ENCODE measurements around the gene CCSER1.

The CCSER1 gene

DNA sequence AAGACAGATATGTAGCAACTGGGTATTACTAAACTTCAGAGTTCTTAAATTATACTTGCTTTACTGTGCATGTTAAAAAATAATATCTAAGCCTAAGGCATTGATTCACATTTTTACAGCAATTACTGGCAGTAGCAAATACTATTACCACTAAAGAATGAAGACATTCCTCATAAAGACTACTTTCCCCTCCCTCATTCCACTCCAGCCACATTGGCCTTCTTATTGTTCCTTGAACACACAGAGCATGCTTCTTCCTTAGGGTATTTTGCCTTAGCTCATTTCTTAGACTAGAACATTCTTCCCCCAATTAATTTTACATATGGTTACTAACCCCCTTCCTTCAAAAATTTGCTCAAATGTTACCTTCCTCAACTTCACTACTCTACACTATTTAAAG lies 717.0 kb downstream of the CCSER1 start:
- no peak overlapping the region for H2AK5ac ChIP-seq (ENCODE audit: low read depth, low read length)
- H4K8ac ChIP-seq (ENCODE audit: low read depth, low read length) = no peak overlapping the region
- H2AFZ ChIP-seq (ENCODE audit: low read length) = no peak overlapping the region
- H3K4me1 ChIP-seq (ENCODE audit: control insufficient read depth in 2 of 2, insufficient read depth in 1 of 2, low read depth in 1 of 2, low read length in 2 of 2) = no peaks in the 10 kb centered on the region
- H3K4ac ChIP-seq (ENCODE audit: low read length) = no peak overlapping the region
- no peak overlapping the region for H2BK120ac ChIP-seq (ENCODE audit: low read depth, low read length)
- H3K4me2 ChIP-seq (ENCODE audit: insufficient read depth, low read length, poor library complexity, severe bottlenecking) = no peak overlapping the region
- no peak overlapping the region for H3K27ac ChIP-seq (replicated peaks; ENCODE audit: low read length)
- no peaks in the 10 kb centered on the region for H3K27me3 ChIP-seq (ENCODE audit: control insufficient read depth in 3 of 3, insufficient read depth in 3 of 3, low read depth in 1 of 3, low read length in 3 of 3)
- no peaks in the 10 kb centered on the region for H3K79me1 ChIP-seq (ENCODE audit: low read depth, low read length)
- no peak overlapping the region for H3K23ac ChIP-seq (ENCODE audit: low read depth, low read length, poor library complexity)
- no peaks in the 10 kb centered on the region for H3K9me3 ChIP-seq (replicated peaks in 1 of 2; ENCODE audit: control insufficient read depth in 2 of 2, insufficient read depth in 1 of 2, low read depth in 1 of 2, low read length in 2 of 2)
- H2BK5ac ChIP-seq (ENCODE audit: low read length) = no peak overlapping the region
- no peak overlapping the region for H3K9ac ChIP-seq (ENCODE audit: low read depth, low read length, poor library complexity)
- no peak overlapping the region for H3K14ac ChIP-seq (ENCODE audit: low read length)
- no peak for DNase-seq (ENCODE audit: low spot score)
- no peak overlapping the region for H3K18ac ChIP-seq (ENCODE audit: low read length)
- no peak overlapping the region for H4K91ac ChIP-seq (ENCODE audit: low read depth, low read length, poor library complexity)
- no peaks in the 10 kb centered on the region for H3K36me3 ChIP-seq (replicated peaks in 1 of 2; ENCODE audit: control insufficient read depth in 2 of 2, insufficient read depth in 2 of 2, low read length in 2 of 2)
- H3K4me3 ChIP-seq (ENCODE audit: low read length in 2 of 2) = no peak overlapping the region
- no peak overlapping the region for H2BK12ac ChIP-seq (ENCODE audit: low read length)
- no peak overlapping the region for H2BK15ac ChIP-seq (ENCODE audit: low read length)

DNA sequence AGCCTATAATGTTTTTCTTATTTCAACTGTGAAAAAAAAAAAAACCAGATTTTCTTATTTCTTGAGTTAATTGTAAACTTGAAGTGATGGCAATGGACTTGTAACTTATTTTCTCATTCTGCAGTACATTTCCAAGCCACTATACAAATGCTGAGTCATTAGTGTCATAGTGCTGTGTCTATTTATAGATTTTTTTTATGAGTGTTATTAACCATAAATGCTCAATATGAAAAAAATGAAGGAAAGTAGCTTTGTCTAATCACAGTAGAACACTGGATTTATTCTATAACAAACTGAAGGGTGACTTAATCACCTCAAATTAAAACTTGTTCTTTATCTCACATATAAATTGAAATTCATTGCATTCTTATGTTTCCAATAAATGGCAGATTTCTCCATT lies 718.6 kb downstream of the CCSER1 start:
- Histone ChIP-seq H2BK120ac (ENCODE audit: low read depth, low read length) (no peak overlapping the region), H2AFZ (ENCODE audit: low read length) (no peak overlapping the region), H3K79me1 (ENCODE audit: low read depth, low read length) (no peaks in the 10 kb centered on the region), H3K14ac (ENCODE audit: low read length) (no peak overlapping the region), H3K4me3 (ENCODE audit: low read length in 2 of 2) (no peak overlapping the region), H3K4me1 (ENCODE audit: control insufficient read depth in 2 of 2, insufficient read depth in 1 of 2, low read depth in 1 of 2, low read length in 2 of 2) (no peaks in the 10 kb centered on the region), H3K9ac (ENCODE audit: low read depth, low read length, poor library complexity) (no peak overlapping the region), H3K23ac (ENCODE audit: low read depth, low read length, poor library complexity) (no peak overlapping the region), H3K27me3 (ENCODE audit: control insufficient read depth in 3 of 3, insufficient read depth in 3 of 3, low read depth in 1 of 3, low read length in 3 of 3) (no peaks in the 10 kb centered on the region), H3K18ac (ENCODE audit: low read length) (no peak overlapping the region), H3K4ac (ENCODE audit: low read length) (no peak overlapping the region), H3K4me2 (ENCODE audit: insufficient read depth, low read length, poor library complexity, severe bottlenecking) (no peak overlapping the region), H4K8ac (ENCODE audit: low read depth, low read length) (no peak overlapping the region), H2BK12ac (ENCODE audit: low read length) (no peak overlapping the region), H3K36me3 (replicated peaks in 1 of 2; ENCODE audit: control insufficient read depth in 2 of 2, insufficient read depth in 2 of 2, low read length in 2 of 2) (no peaks in the 10 kb centered on the region), H3K9me3 (replicated peaks in 1 of 2; ENCODE audit: control insufficient read depth in 2 of 2, insufficient read depth in 1 of 2, low read depth in 1 of 2, low read length in 2 of 2) (no peaks in the 10 kb centered on the region), H2AK5ac (ENCODE audit: low read depth, low read length) (no peak overlapping the region), H2BK5ac (ENCODE audit: low read length) (no peak overlapping the region), H2BK15ac (ENCODE audit: low read length) (no peak overlapping the region), H4K91ac (ENCODE audit: low read depth, low read length, poor library complexity) (no peak overlapping the region), H3K27ac (replicated peaks; ENCODE audit: low read length) (no peak overlapping the region)
- DNase-seq (ENCODE audit: low spot score) = no peak

DNA sequence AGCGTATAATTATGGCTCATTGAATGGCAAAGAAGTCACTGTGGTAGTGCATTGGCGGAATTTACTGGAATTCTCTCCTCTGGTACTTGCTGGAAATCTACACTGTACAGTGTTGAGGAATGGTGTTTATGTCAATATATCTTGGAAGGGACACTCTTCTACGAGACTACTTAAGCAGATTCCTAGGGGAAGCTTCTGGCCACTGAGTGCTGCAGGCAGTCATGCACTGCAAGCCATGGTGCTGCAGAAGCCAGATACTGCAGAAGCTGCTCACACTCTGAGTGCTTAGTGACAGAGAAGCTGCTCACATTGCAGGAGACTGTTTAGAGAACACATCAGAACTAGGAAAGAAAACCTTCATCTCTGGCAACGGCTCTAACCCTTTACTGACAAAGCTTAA lies 725.0 kb downstream of the CCSER1 start:
- Histone ChIP-seq H3K4me1 (ENCODE audit: control insufficient read depth in 2 of 2, insufficient read depth in 1 of 2, low read depth in 1 of 2, low read length in 2 of 2) (peaks cover 0 to 1% of the 10 kb centered on the region in 2 donors), H3K27ac (replicated peaks; ENCODE audit: low read length) (no peak overlapping the region), H3K27me3 (ENCODE audit: control insufficient read depth in 3 of 3, insufficient read depth in 3 of 3, low read depth in 1 of 3, low read length in 3 of 3) (no peaks in the 10 kb centered on the region), H3K79me1 (ENCODE audit: low read depth, low read length) (no peaks in the 10 kb centered on the region), H2BK12ac (ENCODE audit: low read length) (no peak overlapping the region), H3K36me3 (replicated peaks in 1 of 2; ENCODE audit: control insufficient read depth in 2 of 2, insufficient read depth in 2 of 2, low read length in 2 of 2) (no peaks in the 10 kb centered on the region), H3K9me3 (replicated peaks in 1 of 2; ENCODE audit: control insufficient read depth in 2 of 2, insufficient read depth in 1 of 2, low read depth in 1 of 2, low read length in 2 of 2) (no peaks in the 10 kb centered on the region), H2BK15ac (ENCODE audit: low read length) (no peak overlapping the region), H3K4ac (ENCODE audit: low read length) (no peak overlapping the region), H2AK5ac (ENCODE audit: low read depth, low read length) (no peak overlapping the region), H3K14ac (ENCODE audit: low read length) (no peak overlapping the region), H2AFZ (ENCODE audit: low read length) (peak overlapping the region; percentile 18), H2BK5ac (ENCODE audit: low read length) (no peak overlapping the region), H4K8ac (ENCODE audit: low read depth, low read length) (no peak overlapping the region), H3K9ac (ENCODE audit: low read depth, low read length, poor library complexity) (no peak overlapping the region), H3K4me2 (ENCODE audit: insufficient read depth, low read length, poor library complexity, severe bottlenecking) (no peak overlapping the region), H4K91ac (ENCODE audit: low read depth, low read length, poor library complexity) (no peak overlapping the region), H2BK120ac (ENCODE audit: low read depth, low read length) (no peak overlapping the region), H3K4me3 (ENCODE audit: low read length in 2 of 2) (no peak overlapping the region), H3K18ac (ENCODE audit: low read length) (no peak overlapping the region), H3K23ac (ENCODE audit: low read depth, low read length, poor library complexity) (no peak overlapping the region)
- no CpG with 5 or more reads among the region's 4 CpGs for WGBS, 2 donors (ENCODE audit: extremely low coverage in 2 of 2, insufficient read length in 2 of 2, insufficient replicate concordance in 1 of 2)
- DNase-seq (ENCODE audit: low spot score) = no peak

DNA sequence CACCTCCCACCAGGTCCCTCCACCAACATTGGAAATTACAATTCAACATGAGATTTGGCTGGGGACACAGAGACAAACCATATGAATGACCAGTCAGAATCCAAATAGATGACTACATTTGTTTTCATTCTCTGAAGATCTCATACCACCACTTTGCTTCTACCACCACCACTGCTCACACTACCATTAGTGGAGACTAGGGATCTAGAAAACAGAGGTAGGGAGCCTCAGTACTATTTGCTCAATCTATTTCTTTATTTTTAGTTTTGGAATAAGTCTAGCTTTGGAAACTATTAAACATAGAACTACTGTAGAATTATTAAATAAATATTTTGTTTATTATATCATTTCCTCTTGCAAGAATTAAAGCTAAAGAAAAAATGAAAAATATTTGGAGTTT lies 727.9 kb downstream of the CCSER1 start:
- H3K36me3 ChIP-seq (replicated peaks in 1 of 2; ENCODE audit: control insufficient read depth in 2 of 2, insufficient read depth in 2 of 2, low read length in 2 of 2) = no peaks in the 10 kb centered on the region
- H3K9me3 ChIP-seq (replicated peaks in 1 of 2; ENCODE audit: control insufficient read depth in 2 of 2, insufficient read depth in 1 of 2, low read depth in 1 of 2, low read length in 2 of 2) = no peaks in the 10 kb centered on the region
- H2AK5ac ChIP-seq (ENCODE audit: low read depth, low read length) = no peak overlapping the region
- no peak overlapping the region for H3K4ac ChIP-seq (ENCODE audit: low read length)
- H2BK12ac ChIP-seq (ENCODE audit: low read length) = no peak overlapping the region
- H3K9ac ChIP-seq (ENCODE audit: low read depth, low read length, poor library complexity) = no peak overlapping the region
- H2AFZ ChIP-seq (ENCODE audit: low read length) = no peak overlapping the region
- H3K27ac ChIP-seq (replicated peaks; ENCODE audit: low read length) = no peak overlapping the region
- H3K23ac ChIP-seq (ENCODE audit: low read depth, low read length, poor library complexity) = no peak overlapping the region
- no peak for DNase-seq (ENCODE audit: low spot score)
- H2BK120ac ChIP-seq (ENCODE audit: low read depth, low read length) = no peak overlapping the region
- H4K91ac ChIP-seq (ENCODE audit: low read depth, low read length, poor library complexity) = no peak overlapping the region
- H2BK15ac ChIP-seq (ENCODE audit: low read length) = no peak overlapping the region
- H3K18ac ChIP-seq (ENCODE audit: low read length) = no peak overlapping the region
- no peak overlapping the region for H3K4me3 ChIP-seq (ENCODE audit: low read length in 2 of 2)
- no peaks in the 10 kb centered on the region for H3K27me3 ChIP-seq (ENCODE audit: control insufficient read depth in 3 of 3, insufficient read depth in 3 of 3, low read depth in 1 of 3, low read length in 3 of 3)
- H3K4me1 ChIP-seq (ENCODE audit: control insufficient read depth in 2 of 2, insufficient read depth in 1 of 2, low read depth in 1 of 2, low read length in 2 of 2) = peaks cover 0 to 1% of the 10 kb centered on the region in 2 donors
- H3K14ac ChIP-seq (ENCODE audit: low read length) = no peak overlapping the region
- no peak overlapping the region for H4K8ac ChIP-seq (ENCODE audit: low read depth, low read length)
- H3K4me2 ChIP-seq (ENCODE audit: insufficient read depth, low read length, poor library complexity, severe bottlenecking) = no peak overlapping the region
- no peaks in the 10 kb centered on the region for H3K79me1 ChIP-seq (ENCODE audit: low read depth, low read length)
- no peak overlapping the region for H2BK5ac ChIP-seq (ENCODE audit: low read length)
